ENCODE data around the gene SCARB1.

DNA sequence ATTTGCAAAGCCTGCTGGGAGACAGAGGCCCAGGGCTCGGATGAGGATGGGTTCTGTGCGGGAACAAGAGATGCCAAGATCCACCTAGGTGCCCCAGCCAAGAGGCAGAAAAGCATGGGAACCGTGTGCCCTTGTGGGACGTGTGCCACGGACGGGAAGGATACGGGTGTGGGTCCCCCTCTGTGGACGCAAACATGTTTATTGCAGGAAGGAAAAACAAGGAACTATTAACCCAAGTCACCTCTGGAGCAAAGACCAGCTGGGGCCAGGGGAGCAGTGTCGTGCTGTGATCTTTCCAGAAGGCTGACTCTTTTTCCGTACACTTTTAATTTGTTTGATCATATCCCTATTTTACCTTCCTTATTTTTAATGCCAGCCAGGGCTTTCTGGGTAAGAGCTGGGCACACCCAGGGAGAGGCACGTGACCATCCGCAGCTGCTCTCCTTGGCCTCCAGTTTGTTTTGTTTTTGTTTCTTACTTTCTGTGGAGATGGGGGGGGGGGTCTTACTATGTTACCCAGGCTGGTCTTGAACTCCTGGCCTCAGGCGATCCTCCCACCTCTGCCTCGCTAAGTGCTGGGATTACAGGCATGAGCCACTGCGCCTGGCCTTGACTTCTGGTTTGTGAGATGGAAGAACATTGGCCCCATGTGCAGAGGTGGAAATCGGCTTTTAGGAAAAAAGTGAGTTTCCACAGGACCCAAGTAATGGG, 20.7 kb downstream of the SCARB1 start:
- TF ChIP-seq CTCF (IDR thresholded peaks at IDR 0.05), result no peak
- TF ChIP-seq SP1 (CRISPR knock-in tag; conservative IDR thresholded peaks at IDR 0.05), result no peak
- no peak for TF ChIP-seq CREB1 (CRISPR knock-in tag; IDR thresholded peaks at IDR 0.05)
- TF ChIP-seq, protein P1, sequence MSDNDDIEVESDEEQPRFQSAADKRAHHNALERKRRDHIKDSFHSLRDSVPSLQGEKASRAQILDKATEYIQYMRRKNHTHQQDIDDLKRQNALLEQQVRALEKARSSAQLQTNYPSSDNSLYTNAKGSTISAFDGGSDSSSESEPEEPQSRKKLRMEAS (CRISPR knock-in tag; IDR thresholded peaks at IDR 0.05), result no peak
- no peak for TF ChIP-seq RORB (CRISPR knock-in tag; IDR thresholded peaks at IDR 0.05)
- TF ChIP-seq TEAD4 (CRISPR knock-in tag; IDR thresholded peaks at IDR 0.05), result no peak
- TF ChIP-seq JUN (CRISPR knock-in tag; IDR thresholded peaks at IDR 0.05), result no peak

Data from WTC11 (cell line).